GM18517 (cell line): ENCODE data around the gene LSM2.

Experiments used
- ATAC-seq: cut with Tn5 transposase; IDR thresholded peaks from one replicate; pipeline ENCODE4 v1.9.1; 2021; ENCODE audit warnings: mild to moderate bottlenecking, moderate library complexity; ENCODE audit not compliant: unreplicated experiment

Gene LSM2

DNA sequence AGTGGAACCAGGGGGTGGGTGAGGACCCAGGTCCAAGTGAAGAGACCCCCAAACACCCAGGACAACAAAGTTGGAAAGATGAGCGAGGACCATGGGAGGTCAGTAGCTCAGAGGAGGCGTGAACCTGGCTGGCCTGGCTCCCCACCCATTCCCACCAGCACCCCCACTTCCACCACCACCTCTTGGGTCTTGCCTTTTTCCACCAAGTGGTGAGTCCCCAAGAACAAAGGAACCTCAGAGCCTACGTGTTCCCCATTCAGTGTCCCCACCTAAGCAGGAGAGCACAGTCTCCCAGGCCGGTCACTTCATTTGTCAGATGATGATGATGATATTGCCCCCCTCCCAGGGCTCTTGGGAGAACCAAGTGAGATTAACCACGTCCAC, 29.1 kb downstream of the LSM2 start:
- no peak for ATAC-seq

DNA sequence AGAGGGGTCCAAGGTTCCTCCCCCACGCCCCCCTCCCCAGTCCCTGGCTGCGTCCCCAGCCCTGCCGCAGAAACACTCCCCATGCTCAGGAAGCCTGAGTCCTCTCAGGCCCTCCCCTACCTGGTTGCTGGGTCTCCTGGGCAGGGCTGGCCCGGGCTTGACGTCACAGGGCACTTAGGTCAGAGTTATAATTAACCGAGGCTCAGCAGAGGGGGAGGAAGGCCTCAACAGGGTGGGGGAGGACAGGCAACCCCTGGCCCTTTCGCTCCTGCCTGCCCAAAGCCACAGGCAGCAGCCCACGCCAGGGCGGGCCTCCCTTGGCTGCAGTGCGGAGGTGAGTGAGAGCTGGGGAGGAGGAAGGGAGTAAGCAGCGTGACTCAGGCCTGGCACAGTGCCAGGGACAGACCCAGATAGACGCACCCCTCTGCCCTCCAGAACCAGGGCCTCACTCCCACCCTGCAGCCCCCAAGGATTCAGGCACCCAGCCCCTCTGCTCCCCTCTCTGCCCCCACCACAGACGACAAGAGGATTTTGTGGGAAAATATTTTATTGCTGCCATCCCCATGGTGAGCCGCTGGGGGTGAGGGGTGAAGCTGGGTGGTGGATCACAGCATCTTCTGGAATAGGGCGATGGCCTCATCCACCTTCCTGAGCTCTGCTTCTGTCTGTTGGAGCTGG, 29.6 kb downstream of the LSM2 start, which contains the start of gene VWA7:
TSS of gene VWA7 (minus strand) at position 340 of the 678 bp plus-strand sequence. CDS start 549 bp downstream, outside the sequence.
- peak; percentile 67 for ATAC-seq

- ATAC-seq: peak; percentile 15
Observed at GRCh38 chr6:31776485-31776988, 30.2 kb downstream of the LSM2 start.

DNA sequence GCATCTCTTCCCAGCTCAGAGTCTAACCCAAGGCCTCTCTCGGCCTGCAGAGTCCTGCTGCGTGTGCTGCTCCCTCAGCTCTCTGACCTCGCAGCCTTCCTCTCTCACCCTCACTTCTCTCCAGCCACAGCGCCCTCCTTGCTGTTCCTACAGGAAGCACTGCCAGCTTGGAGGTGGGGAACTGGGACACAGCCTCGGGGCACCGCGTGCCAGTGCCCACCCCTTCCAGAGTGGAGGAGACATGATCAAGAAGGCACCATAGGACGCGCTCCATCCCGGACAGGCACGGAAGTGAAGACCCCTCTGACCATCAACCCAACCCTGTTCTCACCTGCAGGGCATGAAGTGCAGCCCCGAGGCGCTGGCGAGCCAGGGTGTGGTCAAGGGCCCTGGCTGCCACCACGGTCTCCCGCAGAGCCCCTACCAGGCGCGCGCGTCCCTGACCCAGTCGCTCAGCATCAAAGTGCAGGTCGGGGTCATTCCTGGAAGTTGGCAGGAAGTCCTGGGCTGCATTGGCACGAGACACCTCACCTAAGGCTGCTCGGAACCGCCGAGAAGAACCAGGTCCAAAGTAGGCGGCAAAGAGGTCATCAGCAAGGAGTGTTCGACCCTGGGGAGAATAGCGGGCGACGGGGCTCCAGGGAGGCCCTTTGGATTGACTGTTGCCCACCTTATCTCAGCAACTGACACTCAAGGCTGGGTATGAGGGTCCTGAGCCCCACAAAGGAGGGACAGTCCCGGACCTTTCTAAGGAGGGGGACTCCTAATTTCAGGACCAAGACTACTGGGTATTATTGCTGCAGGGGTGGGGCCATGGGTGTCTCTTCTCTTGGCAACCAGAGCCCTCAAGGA, 30.9 kb downstream of the LSM2 start:
- no peak for ATAC-seq

- no peak for ATAC-seq
Observed at GRCh38 chr6:31775184-31775583, 31.6 kb downstream of the LSM2 start.

GRCh38 chr6:31771992-31772358, 34.8 kb downstream of the LSM2 start:
- no peak for ATAC-seq

DNA sequence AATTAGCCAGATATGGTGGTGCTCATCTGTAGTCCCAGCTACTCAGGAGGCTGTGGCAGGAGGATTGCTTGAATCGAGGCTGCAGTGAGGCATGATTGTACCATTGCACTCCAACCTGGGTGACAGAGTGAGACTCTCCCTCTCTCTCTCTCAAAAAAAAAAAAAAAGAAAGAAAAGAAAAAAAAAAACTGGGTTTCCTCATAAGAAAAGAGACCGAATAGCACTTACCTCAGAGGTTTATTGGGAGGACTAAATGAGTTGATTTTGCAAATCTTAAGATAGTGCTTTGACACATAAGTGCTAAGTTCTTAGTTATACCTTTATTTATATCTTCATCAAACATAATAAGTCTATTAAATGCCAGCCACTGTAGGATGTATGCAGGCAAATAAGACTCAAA, 35.9 kb downstream of the LSM2 start:
- ATAC-seq: no peak

DNA sequence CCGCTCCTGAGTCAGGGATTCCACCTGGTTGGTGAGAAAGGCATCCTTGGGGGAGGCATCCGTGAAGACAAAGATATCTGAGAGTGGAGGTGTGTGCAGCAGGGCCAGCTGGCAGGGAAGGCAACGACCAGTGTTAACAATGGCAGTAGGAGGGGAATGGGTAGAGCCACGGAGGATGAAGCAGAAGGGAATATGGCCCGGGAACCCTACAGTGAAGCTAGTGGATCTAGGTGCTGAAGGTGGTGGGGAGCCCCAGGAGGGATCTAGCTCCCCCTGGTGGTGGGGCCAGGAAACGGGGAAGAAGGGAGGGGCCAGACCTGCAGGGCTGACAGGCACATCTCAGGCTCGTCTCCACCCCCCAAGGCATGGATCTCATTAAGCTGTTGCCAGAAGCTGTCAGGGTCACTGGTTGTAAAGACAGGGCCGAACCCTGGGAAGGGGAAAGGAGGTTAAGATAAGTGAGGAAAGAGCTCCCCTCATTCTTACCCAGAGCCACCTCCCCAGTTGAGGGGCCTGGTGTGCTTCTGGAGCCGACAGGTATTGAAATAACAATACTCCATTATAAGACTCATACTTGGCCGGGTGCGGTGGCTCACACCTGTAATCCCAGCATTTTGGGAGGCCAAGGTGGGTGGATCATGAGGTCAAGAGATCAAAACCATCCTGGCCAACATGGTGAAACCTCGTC, 36.9 kb downstream of the LSM2 start:
- no peak for ATAC-seq

- ATAC-seq: no peak
Observed at GRCh38 chr6:31768363-31769257, 38.2 kb downstream of the LSM2 start.

- no peak for ATAC-seq
Observed at GRCh38 chr6:31767096-31767645, 39.6 kb downstream of the LSM2 start.

- no peak for ATAC-seq
Observed at GRCh38 chr6:31765910-31766794, 40.6 kb downstream of the LSM2 start.

GRCh38 chr6:31765559-31765909, 41.2 kb downstream of the LSM2 start:
- ATAC-seq: no peak

DNA sequence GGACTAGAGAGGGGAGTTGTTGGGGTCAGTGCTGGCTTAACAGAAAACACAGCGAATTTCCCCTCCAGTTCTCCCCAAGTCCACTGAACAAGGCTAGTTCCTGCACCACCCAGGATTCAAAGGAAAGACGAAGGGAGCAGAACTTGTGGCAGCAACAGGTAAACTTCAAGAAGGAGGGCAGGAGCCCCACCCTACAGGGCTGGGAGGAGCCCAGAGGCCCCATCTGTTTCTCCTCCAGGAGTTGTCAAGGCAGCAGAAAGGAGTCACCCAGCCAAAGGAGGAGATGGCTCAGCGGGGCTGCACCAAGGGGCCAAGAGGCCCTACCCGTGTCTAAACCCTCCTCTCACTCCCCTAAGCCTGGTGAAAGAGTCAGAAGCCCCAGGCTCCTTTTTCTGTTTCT, 42.6 kb downstream of the LSM2 start:
- ATAC-seq: no peak

- no peak for ATAC-seq
Observed at GRCh38 chr6:31763619-31763940, 43.2 kb downstream of the LSM2 start.

GRCh38 chr6:31762878-31763618, 43.7 kb downstream of the LSM2 start:
- ATAC-seq: no peak

DNA sequence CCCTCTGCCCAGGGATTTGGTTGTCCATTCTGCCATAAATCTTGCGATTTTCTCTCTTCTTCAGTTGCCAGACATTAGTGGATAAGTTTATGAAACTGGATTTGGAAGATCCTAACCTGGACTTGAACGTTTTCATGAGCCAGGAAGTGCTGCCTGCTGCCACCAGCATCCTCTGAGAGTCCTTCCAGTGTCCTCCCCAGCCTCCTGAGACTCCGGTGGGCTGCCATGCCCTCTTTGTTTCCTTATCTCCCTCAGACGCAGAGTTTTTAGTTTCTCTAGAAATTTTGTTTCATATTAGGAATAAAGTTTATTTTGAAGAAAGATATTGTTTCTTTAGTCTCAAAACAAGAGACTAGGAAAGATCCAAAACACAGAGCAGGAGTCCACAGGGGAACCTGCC, 44.4 kb downstream of the LSM2 start, which contains the start of gene SAPCD1:
TSS of gene SAPCD1 (plus strand) at position 301 of the 400 bp plus-strand sequence. CDS start 399 bp downstream, outside the sequence.
- no peak for ATAC-seq

GRCh38 chr6:31761343-31761742, 45.4 kb downstream of the LSM2 start:
- ATAC-seq: no peak

- ATAC-seq: no peak
Observed at GRCh38 chr6:31760790-31761189, 46.0 kb downstream of the LSM2 start.

GRCh38 chr6:31758281-31758680, 48.5 kb downstream of the LSM2 start:
- no peak for ATAC-seq
